ENCODE data around the gene IL1R1.

GRCh38 chr2:102145934-102146333, 3.4 kb downstream of the IL1R1 start:
- TF ChIP-seq RAD21 (IDR thresholded peaks at IDR 0.05; ENCODE audit: low read depth) (no peak), YY1 (IDR thresholded peaks at IDR 0.05; ENCODE audit: low read depth) (no peak)

Measured in Ishikawa (cell line).